ENCODE measurements around the gene CENPM.

Gene CENPM

DNA sequence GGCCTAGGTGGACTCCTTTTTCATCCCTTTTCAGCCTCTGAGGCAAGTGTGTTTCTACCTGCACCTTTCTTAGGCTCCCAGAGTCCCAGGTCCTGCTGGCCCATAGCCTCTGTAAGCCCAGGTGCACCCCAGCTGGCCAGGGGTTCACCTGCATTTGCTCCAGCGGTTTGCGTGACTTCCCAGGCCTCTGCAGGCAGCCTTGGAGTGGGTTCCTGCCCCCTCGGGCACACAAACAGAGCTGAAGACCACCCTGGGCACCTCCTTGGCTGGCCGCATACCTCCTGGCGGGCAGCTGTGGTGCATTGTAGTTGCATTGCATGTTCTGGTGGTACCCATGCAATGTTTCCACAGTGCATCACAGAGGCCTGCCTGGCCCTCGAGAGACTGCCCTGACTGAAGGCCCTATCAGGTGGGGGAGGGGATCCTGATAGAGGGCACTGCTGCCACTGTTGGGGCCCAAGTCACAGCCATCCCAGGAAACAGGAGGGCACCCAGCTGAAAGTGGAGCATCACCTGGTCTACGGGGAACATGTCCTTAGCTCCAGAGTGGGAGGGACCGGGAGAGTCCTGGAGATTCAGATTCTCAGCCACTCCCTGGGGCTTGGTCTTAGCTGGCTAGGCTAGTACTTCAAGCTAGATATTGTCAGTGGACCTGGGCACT lies 46.2 kb downstream of the CENPM start:
- DNase-seq (ENCODE audit: low read depth in 2 of 2) = no peak

DNA sequence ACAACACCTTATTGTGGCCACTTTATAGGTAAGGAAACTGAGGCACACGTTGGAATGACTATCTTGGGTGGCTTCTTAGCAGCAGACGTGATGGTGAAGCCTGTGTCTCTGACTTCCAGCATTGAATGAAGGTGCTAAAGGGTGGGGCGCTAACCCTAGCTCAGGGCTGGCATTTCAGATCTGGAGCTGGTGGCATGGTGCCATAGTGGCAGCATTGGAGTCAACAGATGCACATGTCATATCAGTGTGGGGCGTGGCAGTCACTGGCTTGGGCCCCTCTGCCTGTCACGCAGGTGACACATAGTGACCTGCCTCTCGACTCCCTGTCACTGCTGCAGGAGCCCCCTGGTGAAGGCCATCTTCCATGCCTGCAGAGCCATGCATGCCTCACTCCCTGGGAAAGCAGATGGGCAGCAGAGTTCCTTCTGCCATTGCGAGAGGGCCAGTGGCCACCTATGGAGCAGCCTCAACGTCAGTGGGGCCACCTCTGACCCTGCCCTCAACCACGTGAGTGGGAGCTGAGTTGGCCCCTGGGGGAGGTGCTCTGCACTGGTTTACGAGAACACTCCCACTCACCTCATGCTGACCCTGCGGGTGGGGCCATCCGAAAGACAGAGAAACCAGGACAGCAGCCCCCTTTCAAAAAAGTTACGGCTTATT lies 46.8 kb downstream of the CENPM start:
- no peak for DNase-seq (ENCODE audit: low read depth in 2 of 2)

DNA sequence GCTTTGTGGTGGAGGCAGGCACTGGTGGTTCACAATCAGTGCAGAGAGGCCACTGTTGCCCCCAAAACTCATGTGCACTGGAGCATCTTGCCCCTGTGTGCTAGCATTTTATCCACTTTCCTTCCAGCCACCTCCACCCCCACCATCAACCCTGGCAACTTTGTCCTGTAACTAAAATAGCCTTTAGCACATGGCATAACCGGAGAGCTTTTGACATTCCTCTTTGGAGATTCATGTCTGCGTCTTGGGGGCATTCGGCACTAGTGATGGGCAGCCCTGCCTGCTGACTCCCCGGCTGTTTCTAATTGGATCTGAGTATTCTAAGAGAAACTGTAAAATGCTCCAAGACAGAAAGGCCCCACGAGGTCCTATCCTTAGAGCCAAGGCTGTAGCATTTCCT lies 47.8 kb downstream of the CENPM start:
- DNase-seq (ENCODE audit: low read depth in 2 of 2) = no peak

DNA sequence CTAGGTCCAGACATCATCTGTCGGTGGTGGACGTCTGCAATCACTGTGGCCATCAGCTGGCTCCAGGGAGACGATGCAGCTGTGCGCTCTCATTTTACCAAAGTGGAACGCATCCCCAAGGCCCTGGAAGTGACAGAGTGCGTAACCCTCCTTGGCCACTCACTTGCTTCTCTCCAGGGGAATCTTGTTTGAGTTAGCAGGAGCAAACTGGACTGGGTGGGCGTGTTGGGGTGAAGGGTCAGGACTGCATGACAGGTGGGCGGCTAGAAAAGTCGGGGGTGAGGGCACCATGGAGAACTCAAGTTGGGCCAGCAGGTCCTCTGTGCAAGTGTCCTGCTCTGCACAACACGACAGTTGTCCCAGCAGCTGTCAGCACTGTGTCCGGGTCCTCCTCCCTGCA lies 48.3 kb downstream of the CENPM start:
- DNase-seq (ENCODE audit: low read depth in 2 of 2) = no peak

DNA sequence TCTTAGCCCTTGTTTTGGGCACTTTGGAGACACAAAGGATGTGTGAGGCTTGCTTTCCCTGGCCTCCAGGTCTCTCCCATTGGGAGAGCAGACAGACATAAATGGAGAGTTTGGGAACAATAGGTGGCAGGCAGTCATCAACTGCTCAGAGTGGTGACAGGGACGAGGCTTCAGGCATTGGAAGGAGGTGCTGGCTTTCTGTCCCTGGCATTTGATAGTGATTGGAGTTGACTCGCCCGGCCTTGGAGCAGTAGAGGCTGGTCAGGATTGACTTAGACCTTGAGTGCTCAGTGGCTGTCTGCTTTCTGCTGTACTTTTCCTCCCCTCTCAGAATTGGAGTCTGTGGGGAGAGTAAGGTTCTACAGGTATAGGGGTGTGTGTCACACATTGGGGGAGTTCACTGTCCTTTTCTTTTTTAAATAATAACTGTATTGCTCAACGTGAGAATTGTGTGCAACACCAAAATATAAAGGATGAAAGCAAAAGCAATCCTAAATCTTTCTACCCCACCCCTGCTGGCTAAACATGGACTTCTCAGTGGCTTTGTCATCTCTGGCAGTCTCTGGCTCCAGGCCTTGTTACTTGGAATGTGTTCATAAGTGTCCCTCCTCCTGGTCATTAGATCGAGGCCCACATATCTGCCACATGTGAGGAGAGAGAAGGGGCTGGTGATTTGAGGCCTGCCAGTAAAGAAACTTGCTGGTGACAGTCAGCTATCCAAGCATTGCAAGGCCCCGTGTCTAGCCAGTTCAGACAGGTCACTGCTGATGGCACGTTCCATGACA lies 53.2 kb downstream of the CENPM start:
- DNase-seq (ENCODE audit: low read depth in 2 of 2) = no peak

DNA sequence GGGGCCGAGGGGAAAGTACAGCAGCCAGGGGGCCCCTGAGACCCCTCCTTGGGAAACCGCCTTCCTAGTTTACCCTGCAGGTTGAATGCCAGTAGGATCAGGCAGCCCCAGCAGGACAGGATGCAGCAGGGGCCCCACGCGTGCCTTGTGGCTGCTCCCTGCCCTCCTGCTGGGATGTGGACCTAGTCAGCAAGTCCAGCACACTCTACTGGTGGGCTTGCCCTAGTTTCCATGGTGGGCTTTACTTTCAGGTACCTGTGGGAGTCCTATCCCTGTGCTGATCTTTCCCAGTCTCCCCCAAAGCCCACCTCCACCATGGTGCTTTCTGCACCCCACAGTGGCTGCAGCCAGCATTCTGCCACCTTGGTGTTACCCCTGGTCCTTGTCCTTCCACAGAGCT lies 54.2 kb downstream of the CENPM start:
- DNase-seq (ENCODE audit: low read depth in 2 of 2) = no peak

DNA sequence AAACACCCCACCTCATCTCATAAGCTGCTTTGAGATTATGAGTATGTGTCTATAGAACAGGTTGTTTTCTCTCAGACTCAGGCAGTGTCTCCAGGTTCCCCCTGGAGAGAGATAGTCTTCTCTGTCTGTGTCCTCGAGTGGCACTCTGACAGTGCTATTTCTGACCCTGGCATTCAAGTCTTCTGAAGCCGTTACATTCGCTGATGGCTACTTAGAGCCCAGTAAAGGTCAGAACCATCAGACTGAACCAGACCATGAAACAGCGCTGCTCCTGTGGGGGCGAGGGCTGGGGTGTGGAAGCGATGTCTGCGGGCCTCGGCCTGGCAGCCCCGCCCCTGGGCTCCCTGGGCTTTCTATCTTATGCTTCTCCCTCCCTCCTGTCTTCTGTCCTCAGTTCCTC lies 55.5 kb downstream of the CENPM start:
- no peak for DNase-seq (ENCODE audit: low read depth in 2 of 2)

All from activated CD4-positive, alpha-beta T cell treated with anti-CD3 and anti-CD28 coated beads for 24 hours (primary cell).